GM12892 (cell line): ENCODE data around the gene CRY1.

ENCODE experiments used
- POLR2A ChIP-seq: IDR thresholded peaks from 2 replicates; pipeline ENCODE4 v1.6.1; 2011; ENCODE audit warnings: low read depth, low read length, control low read depth
- POLR2AphosphoS5 ChIP-seq: IDR thresholded peaks from 2 replicates; pipeline ENCODE4 v1.6.1; 2011; ENCODE audit warnings: low read depth, low read length, control low read depth

DNA sequence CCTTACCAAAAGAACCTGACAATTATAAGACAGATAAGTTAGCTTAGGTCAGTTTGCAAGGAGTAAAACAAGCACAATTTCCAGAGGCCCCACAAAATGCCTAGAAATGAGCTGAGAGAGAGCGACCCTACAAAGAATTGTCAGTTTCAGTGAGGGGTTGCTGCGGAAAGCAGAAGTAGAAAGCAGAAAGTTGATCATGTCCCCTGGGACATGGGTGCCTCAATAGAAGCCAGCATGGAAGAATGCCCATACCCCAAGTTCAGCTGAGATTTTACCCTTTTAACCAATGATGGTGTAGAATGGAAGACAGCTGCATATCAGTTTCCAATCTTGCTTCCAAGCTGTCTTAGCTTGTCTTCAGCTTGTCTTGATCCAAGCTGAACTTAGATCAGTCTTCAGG lies 21.8 kb upstream of the CRY1 start:
- no peak for TF ChIP-seq POLR2A
- TF ChIP-seq POLR2AphosphoS5 = no peak
